ENCODE measurements around the gene ERCC4. TPM values are rescaled to one million over a fixed set of nuclear protein-coding genes. Genes with fewer than 3 reads are reported as not detected.

ERCC4 gene
- total RNA-seq, 1 experiment from 2014 or later, result 18.8 TPM

GRCh38 chr16:13953501-13953900, 33.5 kb downstream of the ERCC4 start:
- Histone ChIP-seq H3K4me1 (ENCODE audit: insufficient read depth, low read length, poor library complexity, severe bottlenecking) (peaks cover 17% of the 10 kb centered on the region), H3K27ac (ENCODE audit: low read depth, low read length, poor library complexity, severe bottlenecking) (no peak overlapping the region), H3K27me3 (replicated peaks; ENCODE audit: insufficient read depth, low read depth, low read length, poor library complexity) (no peaks in the 10 kb centered on the region), H3K9me3 (ENCODE audit: low read depth, low read length, poor library complexity, severe bottlenecking) (no peaks in the 10 kb centered on the region), H3K4me3 (ENCODE audit: low read depth, low read length, poor library complexity, severe bottlenecking) (no peak overlapping the region), H3K36me3 (ENCODE audit: insufficient read depth, low read length, poor library complexity, severe bottlenecking) (no peaks in the 10 kb centered on the region)
- CTCF ChIA-PET, result no interaction called here
- POLR2A ChIA-PET (ENCODE audit: low non-redundant PET), result no interaction called here
- intact Hi-C loops (cut with micrococcal nuclease; ENCODE audit: unreplicated experiment), result no loop called here
- DNase-seq (ENCODE audit: low spot score), result no peak
- TF ChIP-seq EZH2 (IDR thresholded peaks at IDR 0.05; ENCODE audit: borderline replicate concordance, low read depth, low read length, poor library complexity, severe bottlenecking) (no peak), CTCF (conservative IDR thresholded peaks at IDR 0.05; ENCODE audit: low read depth, low read length) (no peak)
- no TSS peak for BruUV-seq (replicated peaks)

DNA sequence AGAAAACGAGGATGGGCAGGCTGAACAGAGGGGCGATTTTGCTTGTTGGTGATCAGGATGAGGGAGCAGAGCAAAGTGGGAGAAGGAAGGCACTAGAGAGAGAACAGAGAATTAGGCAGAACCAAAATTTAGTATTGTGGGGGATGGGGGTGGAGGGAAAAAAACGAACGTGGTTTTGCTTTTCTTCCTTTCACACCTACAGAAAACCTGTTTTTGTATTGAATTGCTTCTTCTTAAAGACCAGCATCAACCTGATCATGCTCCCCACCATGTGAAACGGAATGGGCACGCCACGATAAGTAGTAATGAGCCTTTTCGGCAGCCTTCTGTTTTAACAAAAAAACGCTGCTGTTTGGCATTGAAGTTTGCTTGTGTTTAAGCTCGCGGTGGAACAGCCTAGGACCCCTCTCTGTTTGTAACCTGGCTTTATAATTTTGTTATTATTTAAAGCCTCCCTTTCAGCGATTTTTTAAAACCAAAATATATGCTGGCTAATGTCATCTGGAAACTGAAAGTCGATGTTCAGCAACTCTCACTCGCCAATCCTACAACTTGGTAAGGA, 36.8 kb downstream of the ERCC4 start:
- Histone ChIP-seq H3K36me3 (ENCODE audit: insufficient read depth, low read length, poor library complexity, severe bottlenecking) (no peaks in the 10 kb centered on the region), H3K4me1 (ENCODE audit: insufficient read depth, low read length, poor library complexity, severe bottlenecking) (peaks cover 21% of the 10 kb centered on the region), H3K27ac (ENCODE audit: low read depth, low read length, poor library complexity, severe bottlenecking) (peak overlapping the region; percentile 49), H3K27me3 (replicated peaks; ENCODE audit: insufficient read depth, low read depth, low read length, poor library complexity) (no peaks in the 10 kb centered on the region), H3K4me3 (ENCODE audit: low read depth, low read length, poor library complexity, severe bottlenecking) (peak overlapping the region; percentile 15), H3K9me3 (ENCODE audit: low read depth, low read length, poor library complexity, severe bottlenecking) (no peaks in the 10 kb centered on the region)
- no TSS peak for BruUV-seq (replicated peaks)
- ChIA-PET POLR2A (ENCODE audit: low non-redundant PET) (no interaction called here), CTCF (interaction anchor here (1.1 kb wide), 1 partner anchor 37 kb away, joined by 4 read pairs; the partner anchor contains the start of gene ERCC4)
- intact Hi-C loops (cut with micrococcal nuclease; ENCODE audit: unreplicated experiment), result loop anchor here (5.0 kb wide), 1 partner anchor 331 kb away; no protein-coding TSS in a partner anchor
- no peak for DNase-seq (ENCODE audit: low spot score)
- TF ChIP-seq CTCF (conservative IDR thresholded peaks at IDR 0.05; ENCODE audit: low read depth, low read length), result no peak
- no peak for TF ChIP-seq EZH2 (IDR thresholded peaks at IDR 0.05; ENCODE audit: borderline replicate concordance, low read depth, low read length, poor library complexity, severe bottlenecking)

DNA sequence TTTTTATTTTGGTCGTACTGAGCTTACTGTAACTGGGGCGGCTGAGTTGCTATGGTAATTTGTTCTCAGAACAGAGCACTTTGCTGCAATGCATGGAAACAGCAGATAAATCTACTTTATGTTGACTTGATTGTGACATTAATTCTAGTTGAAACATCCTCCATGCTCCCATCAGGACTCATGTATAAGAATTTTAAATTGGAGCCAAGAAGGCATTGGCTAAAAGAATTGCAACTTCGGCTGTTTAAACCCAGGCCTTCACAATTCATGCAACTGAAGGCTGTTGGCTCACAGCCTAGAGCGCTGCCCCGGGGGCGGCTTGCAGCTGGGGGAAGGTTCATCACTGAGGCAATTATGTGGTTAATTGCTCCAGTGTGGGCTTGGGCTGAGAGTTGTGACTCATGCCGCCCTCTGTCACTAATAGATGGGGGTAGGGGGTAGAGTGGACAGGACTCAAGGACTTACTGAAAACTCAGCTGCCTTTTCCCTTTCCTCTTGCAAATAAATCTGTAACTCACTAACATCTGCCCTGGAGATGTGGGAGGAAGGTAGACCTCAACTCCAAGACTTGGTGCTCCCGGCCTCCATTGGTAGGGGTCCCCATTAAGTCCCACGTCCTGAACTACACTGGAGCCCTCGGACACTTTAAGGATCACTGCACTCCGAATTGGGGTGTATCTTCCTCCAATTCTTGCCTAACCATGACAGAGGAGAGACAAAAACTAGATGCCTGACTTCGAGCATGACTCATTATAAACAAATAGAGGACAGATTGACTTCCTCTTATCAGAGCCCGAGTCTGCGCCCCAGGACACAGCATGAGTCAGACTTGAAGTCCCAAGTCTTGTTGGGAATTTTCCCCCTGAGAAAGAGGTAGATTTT, 37.5 kb downstream of the ERCC4 start:
- BruUV-seq (replicated peaks), result no TSS peak
- peaks cover 21% of the 10 kb centered on the region for H3K4me1 ChIP-seq (ENCODE audit: insufficient read depth, low read length, poor library complexity, severe bottlenecking)
- ChIA-PET CTCF (interaction anchor here (1.1 kb wide), 1 partner anchor 38 kb away, joined by 4 read pairs; the partner anchor contains the start of gene ERCC4), POLR2A (ENCODE audit: low non-redundant PET) (no interaction called here)
- H3K4me3 ChIP-seq (ENCODE audit: low read depth, low read length, poor library complexity, severe bottlenecking), result peak overlapping the region; percentile 15
- H3K9me3 ChIP-seq (ENCODE audit: low read depth, low read length, poor library complexity, severe bottlenecking), result no peaks in the 10 kb centered on the region
- DNase-seq (ENCODE audit: low spot score), result peak; percentile 87
- intact Hi-C loops (cut with micrococcal nuclease; ENCODE audit: unreplicated experiment), result loop anchor here (5.0 kb wide), 1 partner anchor 330 kb away; no protein-coding TSS in a partner anchor
- H3K36me3 ChIP-seq (ENCODE audit: insufficient read depth, low read length, poor library complexity, severe bottlenecking), result no peaks in the 10 kb centered on the region
- H3K27ac ChIP-seq (ENCODE audit: low read depth, low read length, poor library complexity, severe bottlenecking), result peak overlapping the region; percentile 51
- H3K27me3 ChIP-seq (replicated peaks; ENCODE audit: insufficient read depth, low read depth, low read length, poor library complexity), result no peaks in the 10 kb centered on the region
- TF ChIP-seq CTCF (conservative IDR thresholded peaks at IDR 0.05; ENCODE audit: low read depth, low read length), result no peak
- TF ChIP-seq EZH2 (IDR thresholded peaks at IDR 0.05; ENCODE audit: borderline replicate concordance, low read depth, low read length, poor library complexity, severe bottlenecking), result no peak

Measured in A673 (cell line).